HepG2 (cell line): ENCODE data around the gene HSPA14. TPM values are rescaled to one million over a fixed set of nuclear protein-coding genes. Genes with fewer than 3 reads are reported as not detected.

Experiments
- CHD4 ChIP-seq: fragments of 200-600 bp; sonication (generic); IDR thresholded peaks from 2 replicates; pipeline ENCODE4 v1.7.0; 2017; ENCODE audit warnings: mild to moderate bottlenecking, low read length, borderline replicate concordance
- HMG20A ChIP-seq: IDR thresholded peaks from 2 replicates; pipeline ENCODE4 v1.6.1; 2016; ENCODE audit warnings: borderline replicate concordance
- KLF16 ChIP-seq, 2 experiments: sonication (generic) in 1 of 2; formaldehyde crosslinking in 1 of 2; IDR thresholded peaks; 2 replicates each; pipeline versions ENCODE4 v1.6.1 to v1.8.0; 2016 to 2023; ENCODE audit warnings: missing genetic modification reagents in 2 of 2, missing compliant biosample characterization in 1 of 2
- MED1 ChIP-seq: sonication (generic); formaldehyde crosslinking; IDR thresholded peaks from 2 replicates; pipeline ENCODE4 v1.4.0; 2020; ENCODE audit warnings: missing genetic modification reagents
- PATZ1 ChIP-seq: sonication (generic); formaldehyde crosslinking; IDR thresholded peaks from 2 replicates; pipeline ENCODE4 v1.4.0; 2020; ENCODE audit warnings: missing genetic modification reagents
- PAXIP1 ChIP-seq: sonication (generic); formaldehyde crosslinking; conservative IDR thresholded peaks from 2 replicates; pipeline ENCODE4 v1.4.0; 2020; ENCODE audit warnings: mild to moderate bottlenecking, missing genetic modification reagents, moderate library complexity
- RAD21 ChIP-seq: fragments of 450-650 bp; formaldehyde crosslinking; IDR thresholded peaks from 2 replicates; pipeline ENCODE4 v1.5.0; 2020; ENCODE audit warnings: mild to moderate bottlenecking
- REPIN1 ChIP-seq: sonication (generic); formaldehyde crosslinking; IDR thresholded peaks from 2 replicates; pipeline ENCODE4 v1.8.0; 2022; ENCODE audit warnings: missing genetic modification reagents, low read depth, mild to moderate bottlenecking, borderline replicate concordance
- SMC3 ChIP-seq: IDR thresholded peaks from 2 replicates; pipeline ENCODE4 v1.6.1; 2011; ENCODE audit warnings: low read length, improper control_type of control experiment
- SNAI1 ChIP-seq: sonication (generic); formaldehyde crosslinking; IDR thresholded peaks from 2 replicates; pipeline ENCODE4 v1.5.0; 2020; ENCODE audit warnings: mild to moderate bottlenecking, missing genetic modification reagents, borderline replicate concordance
- SP140L ChIP-seq: sonication (generic); formaldehyde crosslinking; IDR thresholded peaks from 2 replicates; pipeline ENCODE4 v1.4.0; 2020; ENCODE audit warnings: missing genetic modification reagents, borderline replicate concordance
- TRAFD1 ChIP-seq: sonication (generic); formaldehyde crosslinking; IDR thresholded peaks from 2 replicates; pipeline ENCODE4 v1.5.1; 2020; ENCODE audit warnings: missing genetic modification reagents, mild to moderate bottlenecking, borderline replicate concordance
- TRIM24 ChIP-seq: sonication (generic); formaldehyde crosslinking; IDR thresholded peaks from 2 replicates; pipeline ENCODE4 v1.8.0; 2022; ENCODE audit warnings: mild to moderate bottlenecking, missing genetic modification reagents
- YEATS2 ChIP-seq: sonication (generic); formaldehyde crosslinking; IDR thresholded peaks from 2 replicates; pipeline ENCODE4 v1.4.0; 2020; ENCODE audit warnings: missing genetic modification reagents, borderline replicate concordance
- ZBTB34 ChIP-seq: sonication (generic); formaldehyde crosslinking; IDR thresholded peaks from 2 replicates; pipeline ENCODE4 v1.8.0; 2022; ENCODE audit warnings: mild to moderate bottlenecking, missing genetic modification reagents
- ZNF329 ChIP-seq: sonication (generic); formaldehyde crosslinking; IDR thresholded peaks from 2 replicates; pipeline ENCODE4 v1.9.0; 2021; ENCODE audit warnings: low read depth, mild to moderate bottlenecking, missing genetic modification reagents
- ZNF530 ChIP-seq: sonication (generic); formaldehyde crosslinking; IDR thresholded peaks from 2 replicates; pipeline ENCODE4 v1.5.0; 2020; ENCODE audit warnings: low read depth, mild to moderate bottlenecking, missing genetic modification reagents
- ZNF597 ChIP-seq: sonication (generic); formaldehyde crosslinking; IDR thresholded peaks from 2 replicates; pipeline ENCODE4 v1.5.0; 2020; ENCODE audit warnings: missing genetic modification reagents
- polyA plus RNA-seq, 8 experiments: library from polyadenylated mRNA; depleted of rRNA in 3 of 8; stranded (reverse) in 7 of 8; unstranded in 1 of 8; fragments of >200 nt; fragmentation: Illumina TruSeq in 4 of 8; extraction: Trizol in 4 of 8; gene quantifications; 2 replicates each; pipeline versions ENCODE4 v1.2.1 to v1.2.3, GENCODE V29; 2011 to 2016; ENCODE audit warnings: low read depth in 4 of 8, missing spikeins in 1 of 8, mixed read lengths in 1 of 8; ENCODE audit not compliant: insufficient read depth in 1 of 8
- total RNA-seq, 5 experiments: library from RNA; depleted of rRNA; stranded (reverse); fragments of >200 nt; fragmentation: Illumina TruSeq; extraction: Trizol; gene quantifications; 2 replicates each; pipeline ENCODE4 v1.2.3, GENCODE V29; 2016; ENCODE audit warnings: low read depth in 1 of 5

Gene HSPA14
- total and polyA plus RNA-seq, 2 of the 13 experiments (the other 11 are each of a cell fraction or from before 2014, with no cell fraction given): 10.7 to 29.8 TPM

GRCh38 chr10:14878266-14879123 is 40.4 kb downstream of the HSPA14 start, which contains the start of gene SUV39H2 (continued):
- TF ChIP-seq TRAFD1 (CRISPR knock-in tag): no peak; the same call in 1 of the 2 replicates
- TF ChIP-seq CHD4: 0 out of 2 replicates have a peak, but pooled peaks have one; percentile 29
- TF ChIP-seq SP140L (CRISPR knock-in tag): no peak
- no peak; the same call in 1 of the 2 replicates for TF ChIP-seq MED1 (CRISPR knock-in tag)
- TF ChIP-seq SMC3: no peak
- TF ChIP-seq HMG20A: peak; percentile 41; the same call in 1 of the 2 replicates
- no peak for TF ChIP-seq ZNF530 (CRISPR knock-in tag)
- TF ChIP-seq SNAI1 (CRISPR knock-in tag): no peak; the same call in 1 of the 2 replicates
- peak; percentile 22 for TF ChIP-seq PAXIP1 (CRISPR knock-in tag)
- 0 out of 2 replicates have a peak, but pooled peaks have one; percentile 21 for TF ChIP-seq RAD21 (CRISPR knock-in tag)
- peak; percentile 70 for TF ChIP-seq YEATS2 (CRISPR knock-in tag)
- no peak for TF ChIP-seq ZNF597 (CRISPR knock-in tag)
- TF ChIP-seq ZNF329 (CRISPR knock-in tag): peak; percentile 70; the same call in 1 of the 2 replicates
- peak in 1 of 2 experiments; percentile 77; a peak in 2 of 4 replicates for TF ChIP-seq KLF16 (CRISPR knock-in tag; IDR thresholded peaks at IDR 0.05)
- TF ChIP-seq TRIM24 (CRISPR knock-in tag): no peak
- TF ChIP-seq ZBTB34 (CRISPR knock-in tag): peak; percentile 72; the same call in 1 of the 2 replicates
- peak; percentile 63 for TF ChIP-seq PATZ1
- TF ChIP-seq REPIN1 (CRISPR knock-in tag): peak; percentile 69; the same call in 1 of the 2 replicates
